ENCODE data around the gene SORCS2. TPM values are rescaled to one million over a fixed set of nuclear protein-coding genes. Genes with fewer than 3 reads are reported as not detected.

SORCS2 gene
- total and polyA plus RNA-seq, 2 of the 13 experiments (the other 11 are each of a cell fraction or from before 2014, with no cell fraction given) = 0.82 to 1.0 TPM

- TF ChIP-seq FOXO4 (CRISPR knock-in tag; conservative IDR thresholded peaks at IDR 0.05) (no peak), GATA4 (IDR thresholded peaks at IDR 0.05; ENCODE audit: borderline replicate concordance, low read depth) (no peak), NCOR1 (IDR thresholded peaks at IDR 0.05; ENCODE audit: borderline replicate concordance, low read length) (0 out of 2 replicates have a peak, but pooled peaks have one; percentile 32), BRF2 (CRISPR knock-in tag; IDR thresholded peaks at IDR 0.05) (0 out of 2 replicates have a peak, but pooled peaks have one; percentile 37), ZNF550 (CRISPR knock-in tag; IDR thresholded peaks at IDR 0.05; ENCODE audit: borderline replicate concordance) (no peak), ZBTB21 (CRISPR knock-in tag; IDR thresholded peaks at IDR 0.05) (no peak), BCL6 (CRISPR knock-in tag; IDR thresholded peaks at IDR 0.05) (peak; percentile 32; the same call in 1 of the 2 replicates), FOXA1 (IDR thresholded peaks at IDR 0.05) (no peak), FOXA1 (CRISPR knock-in tag; IDR thresholded peaks at IDR 0.05) (no peak), DMAP1 (CRISPR knock-in tag; IDR thresholded peaks at IDR 0.05) (no peak), ZNF777 (CRISPR knock-in tag; IDR thresholded peaks at IDR 0.05) (0 out of 2 replicates have a peak, but pooled peaks have one; percentile 38), SOX6 (IDR thresholded peaks at IDR 0.05) (no peak), SOX6 (CRISPR knock-in tag; IDR thresholded peaks at IDR 0.05) (peak; percentile 22; the same call in 1 of the 2 replicates), TEF (CRISPR knock-in tag; IDR thresholded peaks at IDR 0.05) (no peak), ZBTB3 (CRISPR knock-in tag; IDR thresholded peaks at IDR 0.05; ENCODE audit: borderline replicate concordance, low read depth) (no peak), ZSCAN29 (CRISPR knock-in tag; conservative IDR thresholded peaks at IDR 0.05) (no peak)
- TF ChIP-seq, protein P1, sequence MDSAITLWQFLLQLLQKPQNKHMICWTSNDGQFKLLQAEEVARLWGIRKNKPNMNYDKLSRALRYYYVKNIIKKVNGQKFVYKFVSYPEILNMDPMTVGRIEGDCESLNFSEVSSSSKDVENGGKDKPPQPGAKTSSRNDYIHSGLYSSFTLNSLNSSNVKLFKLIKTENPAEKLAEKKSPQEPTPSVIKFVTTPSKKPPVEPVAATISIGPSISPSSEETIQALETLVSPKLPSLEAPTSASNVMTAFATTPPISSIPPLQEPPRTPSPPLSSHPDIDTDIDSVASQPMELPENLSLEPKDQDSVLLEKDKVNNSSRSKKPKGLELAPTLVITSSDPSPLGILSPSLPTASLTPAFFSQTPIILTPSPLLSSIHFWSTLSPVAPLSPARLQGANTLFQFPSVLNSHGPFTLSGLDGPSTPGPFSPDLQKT (CRISPR knock-in tag; IDR thresholded peaks at IDR 0.05; ENCODE audit: borderline replicate concordance) = no peak
- TF ChIP-seq, protein P2, sequence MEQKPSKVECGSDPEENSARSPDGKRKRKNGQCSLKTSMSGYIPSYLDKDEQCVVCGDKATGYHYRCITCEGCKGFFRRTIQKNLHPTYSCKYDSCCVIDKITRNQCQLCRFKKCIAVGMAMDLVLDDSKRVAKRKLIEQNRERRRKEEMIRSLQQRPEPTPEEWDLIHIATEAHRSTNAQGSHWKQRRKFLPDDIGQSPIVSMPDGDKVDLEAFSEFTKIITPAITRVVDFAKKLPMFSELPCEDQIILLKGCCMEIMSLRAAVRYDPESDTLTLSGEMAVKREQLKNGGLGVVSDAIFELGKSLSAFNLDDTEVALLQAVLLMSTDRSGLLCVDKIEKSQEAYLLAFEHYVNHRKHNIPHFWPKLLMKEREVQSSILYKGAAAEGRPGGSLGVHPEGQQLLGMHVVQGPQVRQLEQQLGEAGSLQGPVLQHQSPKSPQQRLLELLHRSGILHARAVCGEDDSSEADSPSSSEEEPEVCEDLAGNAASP (CRISPR knock-in tag; IDR thresholded peaks at IDR 0.05; ENCODE audit: borderline replicate concordance) = no peak
- TF ChIP-seq, protein P3, sequence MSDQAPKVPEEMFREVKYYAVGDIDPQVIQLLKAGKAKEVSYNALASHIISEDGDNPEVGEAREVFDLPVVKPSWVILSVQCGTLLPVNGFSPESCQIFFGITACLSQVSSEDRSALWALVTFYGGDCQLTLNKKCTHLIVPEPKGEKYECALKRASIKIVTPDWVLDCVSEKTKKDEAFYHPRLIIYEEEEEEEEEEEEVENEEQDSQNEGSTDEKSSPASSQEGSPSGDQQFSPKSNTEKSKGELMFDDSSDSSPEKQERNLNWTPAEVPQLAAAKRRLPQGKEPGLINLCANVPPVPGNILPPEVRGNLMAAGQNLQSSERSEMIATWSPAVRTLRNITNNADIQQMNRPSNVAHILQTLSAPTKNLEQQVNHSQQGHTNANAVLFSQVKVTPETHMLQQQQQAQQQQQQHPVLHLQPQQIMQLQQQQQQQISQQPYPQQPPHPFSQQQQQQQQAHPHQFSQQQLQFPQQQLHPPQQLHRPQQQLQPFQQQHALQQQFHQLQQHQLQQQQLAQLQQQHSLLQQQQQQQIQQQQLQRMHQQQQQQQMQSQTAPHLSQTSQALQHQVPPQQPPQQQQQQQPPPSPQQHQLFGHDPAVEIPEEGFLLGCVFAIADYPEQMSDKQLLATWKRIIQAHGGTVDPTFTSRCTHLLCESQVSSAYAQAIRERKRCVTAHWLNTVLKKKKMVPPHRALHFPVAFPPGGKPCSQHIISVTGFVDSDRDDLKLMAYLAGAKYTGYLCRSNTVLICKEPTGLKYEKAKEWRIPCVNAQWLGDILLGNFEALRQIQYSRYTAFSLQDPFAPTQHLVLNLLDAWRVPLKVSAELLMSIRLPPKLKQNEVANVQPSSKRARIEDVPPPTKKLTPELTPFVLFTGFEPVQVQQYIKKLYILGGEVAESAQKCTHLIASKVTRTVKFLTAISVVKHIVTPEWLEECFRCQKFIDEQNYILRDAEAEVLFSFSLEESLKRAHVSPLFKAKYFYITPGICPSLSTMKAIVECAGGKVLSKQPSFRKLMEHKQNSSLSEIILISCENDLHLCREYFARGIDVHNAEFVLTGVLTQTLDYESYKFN (CRISPR knock-in tag; conservative IDR thresholded peaks at IDR 0.05) = no peak; the same call in 1 of the 2 replicates
- TF ChIP-seq, protein P4, sequence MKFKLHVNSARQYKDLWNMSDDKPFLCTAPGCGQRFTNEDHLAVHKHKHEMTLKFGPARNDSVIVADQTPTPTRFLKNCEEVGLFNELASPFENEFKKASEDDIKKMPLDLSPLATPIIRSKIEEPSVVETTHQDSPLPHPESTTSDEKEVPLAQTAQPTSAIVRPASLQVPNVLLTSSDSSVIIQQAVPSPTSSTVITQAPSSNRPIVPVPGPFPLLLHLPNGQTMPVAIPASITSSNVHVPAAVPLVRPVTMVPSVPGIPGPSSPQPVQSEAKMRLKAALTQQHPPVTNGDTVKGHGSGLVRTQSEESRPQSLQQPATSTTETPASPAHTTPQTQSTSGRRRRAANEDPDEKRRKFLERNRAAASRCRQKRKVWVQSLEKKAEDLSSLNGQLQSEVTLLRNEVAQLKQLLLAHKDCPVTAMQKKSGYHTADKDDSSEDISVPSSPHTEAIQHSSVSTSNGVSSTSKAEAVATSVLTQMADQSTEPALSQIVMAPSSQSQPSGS (CRISPR knock-in tag; IDR thresholded peaks at IDR 0.05) = peak; percentile 30; the same call in 1 of the 2 replicates
Measured at GRCh38 chr4:7515390-7515902, 323.1 kb downstream of the SORCS2 start (continued).
